ENCODE results near the gene AASS.
"Not testable (repeated sequence)": the region's sequence is repeated elsewhere in the genome, so short reads cannot be mapped to it uniquely, and the experiment has no call there.

AASS gene

DNA sequence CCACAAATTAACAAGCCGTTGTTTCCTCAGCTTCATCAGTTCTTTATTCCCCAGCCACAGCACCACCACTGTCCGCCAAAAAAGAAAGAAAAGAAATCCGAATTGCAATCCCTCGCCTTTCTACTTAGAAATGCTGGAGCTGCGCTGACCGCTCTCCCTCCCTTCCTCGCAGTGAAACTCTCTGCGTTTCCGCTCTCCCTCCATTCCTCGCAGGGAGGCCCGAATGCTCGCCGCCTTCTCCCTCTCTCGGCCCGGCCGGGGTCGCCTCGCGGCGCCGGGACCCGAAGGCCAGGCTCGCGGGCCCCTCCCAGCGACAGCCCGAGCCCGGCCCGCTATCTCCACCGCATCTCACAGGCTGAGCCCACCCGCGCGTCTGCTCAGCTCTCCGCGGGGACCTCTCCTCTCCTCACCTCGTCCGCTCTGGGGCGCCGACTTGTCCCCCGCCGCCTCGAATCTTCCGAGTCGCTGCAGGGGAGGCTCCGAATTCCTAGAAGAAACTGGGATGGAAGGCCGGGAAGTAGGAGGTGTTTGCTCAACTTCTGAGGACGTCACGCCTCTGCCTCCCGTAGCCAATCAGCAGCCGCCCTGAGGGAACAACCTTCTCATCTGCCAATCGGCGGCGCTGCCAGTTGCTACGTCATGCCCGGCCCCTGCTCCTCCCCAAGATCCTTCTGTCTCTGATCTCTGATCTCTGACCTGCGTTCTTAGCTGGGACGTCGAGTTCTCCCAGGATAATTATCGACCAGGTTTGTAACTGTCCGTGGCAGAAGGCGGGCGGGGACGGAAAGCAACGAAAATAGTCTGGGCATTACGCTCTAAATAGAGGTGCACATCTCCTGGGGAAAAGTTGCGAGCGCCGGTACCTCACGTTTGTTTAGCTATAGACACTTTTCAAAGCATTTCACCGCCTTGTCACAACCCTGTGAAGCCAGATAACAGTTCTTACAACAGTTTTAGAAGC, at the start of gene AASS:
TSS of gene AASS (minus strand) at position 499 of the 961 bp plus-strand sequence. CDS start 10,523 bp downstream, outside the sequence.
- Histone ChIP-seq H3K36me3 (replicated peaks) (no peaks in the 10 kb centered on the region), H3K4me1 (peaks cover 29% of the 10 kb centered on the region), H3K27me3 (ENCODE audit: low read depth) (no peaks in the 10 kb centered on the region), H3K4me3 (peak within 1 kb of the TSS; percentile 78), H3K9me3 (no peaks in the 10 kb centered on the region)
- peak; percentile 97 to 99 for DNase-seq (ENCODE audit: low spot score in 2 of 2)
- in situ Hi-C loops (cut with MboI; ENCODE audit: low sequenced_read_pairs), result no loop called here

DNA sequence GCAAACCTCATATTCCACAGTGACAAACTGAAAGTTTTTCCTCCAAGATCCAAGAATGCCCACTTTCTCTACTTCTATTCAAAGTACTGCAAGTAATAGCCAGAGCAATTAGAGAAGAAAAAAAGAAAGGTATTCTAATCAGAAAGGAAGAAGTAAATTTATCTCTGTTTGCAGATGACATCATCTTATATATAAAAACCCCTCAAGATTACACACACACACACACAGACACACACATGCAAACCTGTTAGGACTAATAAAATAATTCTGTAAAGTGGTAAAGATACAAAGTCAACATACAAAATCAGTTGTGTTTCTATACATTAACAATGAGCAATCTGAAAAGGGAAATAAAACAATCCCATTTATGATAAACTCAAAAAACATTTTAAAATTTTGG, 44.7 kb upstream of the AASS start:
- no peak for DNase-seq (ENCODE audit: low spot score in 2 of 2)
- Histone ChIP-seq H3K36me3 (replicated peaks) (no peaks in the 10 kb centered on the region), H3K4me1 (no peaks in the 10 kb centered on the region), H3K27me3 (ENCODE audit: low read depth) (peaks cover 3% of the 10 kb centered on the region), H3K9me3 (no peaks in the 10 kb centered on the region), H3K4me3 (no peak overlapping the region)
- in situ Hi-C loops (cut with MboI; ENCODE audit: low sequenced_read_pairs), result no loop called here

DNA sequence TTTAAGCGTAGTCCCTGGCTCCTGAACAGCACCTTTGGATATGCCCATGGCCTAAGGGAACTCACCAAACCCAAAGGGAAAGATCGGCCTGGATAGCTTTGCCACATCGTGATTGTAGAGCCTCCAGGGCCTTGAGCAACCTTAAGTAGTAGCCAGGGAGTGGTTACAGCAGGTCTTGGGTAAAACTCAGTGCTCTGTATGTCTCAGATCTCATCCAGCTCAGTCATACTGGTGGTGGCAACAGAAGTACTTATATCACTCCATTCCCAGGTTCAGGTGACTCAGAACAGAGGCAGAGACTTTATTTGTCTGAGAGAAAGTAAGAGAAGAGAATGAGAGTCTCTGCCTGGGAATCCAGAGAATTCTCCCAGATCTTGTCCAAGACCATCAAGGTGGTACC, 39.1 kb upstream of the AASS start:
- Histone ChIP-seq H3K9me3 (no peaks in the 10 kb centered on the region), H3K4me3 (no peak overlapping the region), H3K4me1 (peaks cover 7% of the 10 kb centered on the region), H3K27me3 (ENCODE audit: low read depth) (no peaks in the 10 kb centered on the region; the same call in 1 of the 2 replicates), H3K36me3 (replicated peaks) (no peaks in the 10 kb centered on the region)
- DNase-seq (ENCODE audit: low spot score in 2 of 2), result no peak
- in situ Hi-C loops (cut with MboI; ENCODE audit: low sequenced_read_pairs), result no loop called here

DNA sequence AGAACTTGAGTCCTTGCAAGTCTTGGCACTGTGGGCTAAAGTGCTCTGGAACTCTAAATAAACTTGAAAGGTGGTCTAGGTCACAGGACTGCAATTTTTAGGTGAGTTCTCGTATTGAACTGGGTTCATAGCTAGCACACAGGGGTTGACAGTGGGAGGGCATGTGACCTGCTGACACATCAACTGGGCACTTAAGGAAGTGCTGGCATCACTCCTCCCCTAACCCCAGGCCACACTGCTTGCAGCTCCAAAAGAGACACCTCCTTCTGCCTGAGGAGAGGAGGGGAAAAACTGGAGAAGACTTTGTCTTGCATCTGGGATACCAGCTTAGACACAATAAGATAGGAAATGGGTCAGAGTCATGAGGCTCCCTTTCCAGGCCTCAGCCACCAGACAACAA, 38.0 kb upstream of the AASS start:
- H3K4me3 ChIP-seq, result no peak overlapping the region
- no peak for DNase-seq (ENCODE audit: low spot score in 2 of 2)
- no peaks in the 10 kb centered on the region for H3K36me3 ChIP-seq (replicated peaks)
- no peaks in the 10 kb centered on the region for H3K27me3 ChIP-seq (ENCODE audit: low read depth)
- in situ Hi-C loops (cut with MboI; ENCODE audit: low sequenced_read_pairs), result no loop called here
- peaks cover 7% of the 10 kb centered on the region for H3K4me1 ChIP-seq
- H3K9me3 ChIP-seq, result no peaks in the 10 kb centered on the region

DNA sequence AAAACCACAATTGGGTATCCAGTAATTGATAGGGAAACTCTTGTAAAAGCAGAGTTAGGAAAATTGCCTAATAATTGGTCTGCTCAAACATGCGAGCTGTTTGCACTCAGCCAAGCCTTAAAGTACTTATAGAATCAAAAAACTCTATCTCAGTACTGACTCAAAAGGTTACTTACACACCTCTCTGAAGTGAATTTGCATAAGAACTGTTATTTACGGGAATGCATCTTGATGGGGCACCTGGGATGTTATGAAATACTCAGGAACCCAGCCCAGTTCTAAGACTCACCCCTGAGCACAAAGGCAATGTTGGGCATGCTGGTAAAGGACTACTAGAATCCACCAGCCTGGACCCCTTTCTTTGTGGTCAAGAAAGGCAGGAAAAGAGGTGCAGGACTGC, 28.1 kb upstream of the AASS start:
- DNase-seq (ENCODE audit: low spot score in 2 of 2); H3K9me3 ChIP-seq; in situ Hi-C loops (cut with MboI; ENCODE audit: low sequenced_read_pairs); H3K4me3 ChIP-seq; H3K4me1 ChIP-seq; H3K36me3 ChIP-seq (replicated peaks): not testable (repeated sequence)
- H3K27me3 ChIP-seq (ENCODE audit: low read depth), result peaks cover 16% of the 10 kb centered on the region

DNA sequence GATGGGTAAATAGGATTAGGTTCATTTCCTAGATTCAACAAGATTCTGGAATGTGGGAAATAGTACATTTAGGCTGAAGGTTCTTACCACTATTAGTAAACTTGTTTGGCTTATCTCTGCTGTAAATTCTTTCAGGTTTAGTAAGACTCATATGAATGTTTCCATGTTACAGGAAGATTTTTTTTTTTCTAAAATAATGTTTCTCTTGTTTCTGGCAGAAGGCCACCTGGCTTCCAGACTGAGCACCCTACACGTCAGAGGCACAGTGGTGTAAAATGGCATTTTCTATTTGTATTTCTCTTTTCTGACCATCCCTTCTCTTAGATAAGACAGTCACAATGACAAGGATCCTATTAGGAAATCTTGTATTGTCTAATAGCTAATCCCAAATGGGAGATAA, 22.7 kb upstream of the AASS start:
- in situ Hi-C loops (cut with MboI; ENCODE audit: low sequenced_read_pairs), result no loop called here
- Histone ChIP-seq H3K9me3 (no peaks in the 10 kb centered on the region), H3K36me3 (replicated peaks) (no peaks in the 10 kb centered on the region), H3K4me3 (no peak overlapping the region), H3K27me3 (ENCODE audit: low read depth) (peaks cover 26% of the 10 kb centered on the region), H3K4me1 (no peaks in the 10 kb centered on the region)
- no peak for DNase-seq (ENCODE audit: low spot score in 2 of 2)

DNA sequence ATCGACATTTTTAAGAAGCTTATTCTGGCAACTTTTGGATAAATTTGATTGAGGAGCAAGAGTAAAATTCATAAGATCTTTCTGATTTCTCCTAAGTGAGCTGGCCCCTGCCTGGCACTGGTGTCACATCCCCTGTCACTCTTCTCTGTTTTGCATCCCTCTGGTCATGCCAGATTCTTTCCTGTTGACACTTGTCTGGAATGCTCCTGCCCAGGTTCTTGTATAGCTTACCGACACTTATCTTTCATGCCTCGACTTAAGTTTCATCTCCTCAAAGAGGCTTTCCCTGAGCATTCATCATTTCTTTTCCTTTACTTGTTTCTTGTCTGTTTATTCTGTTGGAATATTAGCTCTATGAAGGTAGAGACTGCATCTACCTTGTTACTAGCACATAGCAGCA, 22.2 kb upstream of the AASS start:
- H3K9me3 ChIP-seq, result no peaks in the 10 kb centered on the region
- peaks cover 26% of the 10 kb centered on the region for H3K27me3 ChIP-seq (ENCODE audit: low read depth)
- H3K4me3 ChIP-seq, result no peak overlapping the region
- no peaks in the 10 kb centered on the region for H3K4me1 ChIP-seq
- in situ Hi-C loops (cut with MboI; ENCODE audit: low sequenced_read_pairs), result no loop called here
- no peak for DNase-seq (ENCODE audit: low spot score in 2 of 2)
- H3K36me3 ChIP-seq (replicated peaks), result no peaks in the 10 kb centered on the region

DNA sequence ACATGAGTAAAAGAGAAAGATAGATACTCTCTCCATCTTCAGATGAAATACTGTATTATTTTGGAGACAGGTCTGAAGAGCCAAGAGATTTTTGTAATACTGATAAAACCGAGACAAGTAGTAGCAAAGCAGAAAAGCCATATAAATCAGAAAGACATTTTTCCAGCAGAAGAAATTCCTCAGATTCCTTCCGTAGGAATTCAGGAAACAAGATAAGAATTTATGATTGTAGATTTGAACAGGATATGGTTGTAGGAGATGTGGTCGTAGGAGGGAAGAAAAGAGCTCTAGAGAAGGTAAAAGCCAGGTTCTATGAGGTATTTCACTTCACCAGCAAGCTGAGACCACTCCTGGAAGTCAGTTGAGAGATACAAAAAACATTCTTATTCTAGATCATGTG, 17.6 kb upstream of the AASS start:
- no peaks in the 10 kb centered on the region for H3K36me3 ChIP-seq (replicated peaks)
- in situ Hi-C loops (cut with MboI; ENCODE audit: low sequenced_read_pairs), result no loop called here
- H3K9me3 ChIP-seq, result no peaks in the 10 kb centered on the region
- no peak for DNase-seq (ENCODE audit: low spot score in 2 of 2)
- no peak overlapping the region for H3K4me3 ChIP-seq
- no peaks in the 10 kb centered on the region for H3K4me1 ChIP-seq
- H3K27me3 ChIP-seq (ENCODE audit: low read depth), result peaks cover 10% of the 10 kb centered on the region; the same call in 1 of the 2 replicates

DNA sequence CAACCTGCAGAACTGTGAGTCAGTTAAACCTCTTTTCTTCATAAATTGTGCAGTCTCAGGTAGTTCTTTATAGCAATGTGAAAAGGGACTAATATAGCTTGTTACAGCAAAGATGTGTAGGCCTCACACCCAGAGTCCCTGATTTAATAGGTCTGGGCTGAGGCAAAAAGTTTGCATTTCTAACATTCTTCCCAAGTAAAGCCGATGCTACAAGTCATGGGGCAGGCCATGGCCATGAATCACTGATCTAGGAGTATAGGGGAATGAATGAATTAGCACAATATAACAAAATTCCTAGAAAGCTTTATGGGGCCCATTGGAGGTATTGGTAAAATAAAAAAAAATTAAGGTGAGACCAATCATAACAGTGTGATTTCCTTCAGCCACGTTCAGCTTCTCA, 11.5 kb upstream of the AASS start:
- Histone ChIP-seq H3K9me3 (no peaks in the 10 kb centered on the region), H3K36me3 (replicated peaks) (no peaks in the 10 kb centered on the region)
- in situ Hi-C loops (cut with MboI; ENCODE audit: low sequenced_read_pairs), result no loop called here

DNA sequence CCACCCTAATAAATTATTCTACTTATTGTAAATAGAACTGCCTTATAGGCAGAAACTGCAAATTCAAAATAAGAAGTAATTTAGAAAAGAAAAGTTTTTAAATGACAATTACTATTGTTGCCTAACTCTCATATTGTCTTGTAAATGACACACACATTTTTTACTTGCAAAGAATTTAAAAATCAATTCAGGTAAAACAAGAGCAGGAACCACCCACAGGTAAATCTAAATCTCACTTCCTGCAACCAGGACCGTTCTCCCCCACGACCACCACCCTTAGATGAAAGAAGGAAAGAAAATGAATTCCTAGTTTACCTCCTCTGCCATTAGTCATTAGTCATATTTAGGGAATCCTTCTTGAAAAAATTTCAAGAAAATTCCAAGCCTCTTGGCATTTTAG, 4.8 kb upstream of the AASS start:
- in situ Hi-C loops (cut with MboI; ENCODE audit: low sequenced_read_pairs), result no loop called here

More for the DNA sequence above, 11.5 kb upstream of the AASS start:
- no peak for DNase-seq (ENCODE audit: low spot score in 2 of 2)
- no peak overlapping the region for H3K4me3 ChIP-seq
- H3K4me1 ChIP-seq, result no peaks in the 10 kb centered on the region
- H3K27me3 ChIP-seq (ENCODE audit: low read depth), result no peaks in the 10 kb centered on the region

DNA sequence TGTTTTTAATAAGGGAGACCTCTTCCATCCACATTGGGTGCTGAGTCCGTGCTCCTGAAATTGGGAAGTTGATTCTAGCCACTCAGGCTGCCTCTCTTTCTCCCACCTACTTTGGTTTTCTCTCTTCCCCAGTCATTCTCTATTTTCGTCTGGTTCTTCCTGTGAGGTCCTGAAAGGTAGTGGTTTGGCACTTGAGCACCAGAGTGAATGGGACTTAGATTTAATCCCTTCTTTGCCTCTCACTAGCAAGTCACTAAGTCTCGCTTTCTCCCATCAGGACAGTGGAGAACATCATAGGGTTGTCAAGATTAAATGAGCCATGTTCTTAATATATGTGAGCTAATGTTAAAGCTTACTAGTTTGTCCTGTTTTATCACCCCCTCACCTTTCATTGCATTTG, 4.0 kb upstream of the AASS start:
- no peaks in the 10 kb centered on the region for H3K9me3 ChIP-seq
- no peaks in the 10 kb centered on the region for H3K36me3 ChIP-seq (replicated peaks)
- H3K4me1 ChIP-seq, result peaks cover 14% of the 10 kb centered on the region
- H3K27me3 ChIP-seq (ENCODE audit: low read depth), result no peaks in the 10 kb centered on the region
- no peak for DNase-seq (ENCODE audit: low spot score in 2 of 2)
- in situ Hi-C loops (cut with MboI; ENCODE audit: low sequenced_read_pairs), result no loop called here
- no peak overlapping the region for H3K4me3 ChIP-seq

More for the DNA sequence above, 4.8 kb upstream of the AASS start:
- no peak overlapping the region for H3K4me3 ChIP-seq
- peaks cover 14% of the 10 kb centered on the region for H3K4me1 ChIP-seq
- H3K9me3 ChIP-seq, result no peaks in the 10 kb centered on the region
- no peaks in the 10 kb centered on the region for H3K27me3 ChIP-seq (ENCODE audit: low read depth)
- no peaks in the 10 kb centered on the region for H3K36me3 ChIP-seq (replicated peaks)
- DNase-seq (ENCODE audit: low spot score in 2 of 2), result no peak

DNA sequence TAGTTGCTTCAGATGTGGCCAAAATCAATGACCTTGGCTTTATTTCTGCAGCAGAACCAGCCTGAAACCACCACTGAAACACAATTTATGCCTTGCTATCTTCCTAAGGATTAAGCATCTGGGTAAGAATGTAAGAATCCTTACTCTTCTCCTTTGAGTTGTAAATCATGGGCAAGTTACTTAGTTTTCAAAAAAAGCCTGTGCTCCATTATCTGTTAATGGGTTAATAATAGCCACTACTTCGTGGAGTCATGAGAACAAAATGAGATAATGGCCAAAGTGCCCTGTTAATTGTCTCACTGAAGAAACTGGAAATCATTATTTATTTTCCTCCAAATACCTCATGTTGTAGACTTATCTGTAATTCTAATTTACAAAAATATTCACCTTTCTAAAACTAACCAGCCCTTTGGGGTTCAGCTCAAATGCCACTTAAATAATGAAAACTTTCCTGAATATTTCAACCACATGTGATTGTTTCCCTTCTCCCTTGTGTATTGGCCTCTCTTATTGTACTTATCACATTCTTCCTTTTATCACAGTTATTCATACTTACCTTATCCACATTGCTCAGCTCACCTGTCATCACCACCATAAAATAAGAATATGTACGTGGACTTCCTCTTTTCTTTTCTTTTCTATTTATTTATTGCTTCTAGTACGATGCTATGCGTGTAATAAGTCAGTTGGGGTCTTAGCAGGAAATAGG, 2.0 kb upstream of the AASS start:
- in situ Hi-C loops (cut with MboI; ENCODE audit: low sequenced_read_pairs), result no loop called here
- H3K27me3 ChIP-seq (ENCODE audit: low read depth), result no peaks in the 10 kb centered on the region
- H3K4me1 ChIP-seq, result peaks cover 26% of the 10 kb centered on the region
- DNase-seq (ENCODE audit: low spot score in 2 of 2), result no peak
- no peaks in the 10 kb centered on the region for H3K9me3 ChIP-seq
- H3K36me3 ChIP-seq (replicated peaks), result no peaks in the 10 kb centered on the region
- no peak overlapping the region for H3K4me3 ChIP-seq

DNA sequence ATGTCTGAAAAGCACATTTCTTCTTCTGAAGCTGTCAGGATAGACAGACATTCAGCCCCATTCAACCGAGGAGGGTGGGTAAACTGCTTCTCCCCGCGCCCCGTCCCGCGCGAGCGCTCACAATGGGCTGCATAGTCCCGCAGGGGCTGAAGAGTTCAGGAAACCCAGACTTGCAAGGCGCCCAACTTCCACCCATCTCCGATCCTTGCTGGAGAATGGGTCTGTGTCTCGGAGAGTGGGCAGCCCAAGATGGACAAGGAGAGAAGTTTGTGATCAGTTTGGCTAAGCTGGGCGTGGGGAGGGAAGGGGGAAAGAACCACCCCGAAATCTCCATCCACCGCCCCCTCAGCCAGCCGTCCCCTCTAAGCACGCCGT, 686 bp downstream of the AASS start:
- H3K9me3 ChIP-seq, result no peaks in the 10 kb centered on the region
- no peaks in the 10 kb centered on the region for H3K36me3 ChIP-seq (replicated peaks)
- peaks cover 31% of the 10 kb centered on the region for H3K4me1 ChIP-seq
- H3K4me3 ChIP-seq, result peak overlapping the region; percentile 78
- no peaks in the 10 kb centered on the region for H3K27me3 ChIP-seq (ENCODE audit: low read depth)
- in situ Hi-C loops (cut with MboI; ENCODE audit: low sequenced_read_pairs), result no loop called here
- DNase-seq (ENCODE audit: low spot score in 2 of 2), result peak in 1 of 2 experiments; percentile 56

DNA sequence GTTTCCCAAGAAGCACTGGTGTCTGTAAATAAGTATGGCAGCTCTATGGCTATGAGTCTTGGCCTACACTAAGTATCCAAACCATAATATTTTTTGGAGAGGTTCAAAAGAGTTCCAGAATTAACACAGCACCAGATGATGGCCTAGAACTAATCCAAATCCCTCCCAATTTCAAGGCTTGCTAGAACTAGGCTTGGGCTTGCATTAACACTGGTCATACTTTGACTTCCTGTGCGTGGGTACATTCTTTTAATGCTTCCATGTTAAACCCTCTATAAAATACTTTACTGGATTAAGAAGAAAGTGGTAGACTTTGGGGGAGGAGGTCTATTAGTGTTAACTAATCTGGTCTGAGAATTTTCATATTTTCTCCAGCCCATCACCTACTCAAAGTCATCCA, 3.1 kb downstream of the AASS start:
- in situ Hi-C loops (cut with MboI; ENCODE audit: low sequenced_read_pairs), result no loop called here
- DNase-seq (ENCODE audit: low spot score in 2 of 2), result no peak
- Histone ChIP-seq H3K4me1 (peaks cover 53% of the 10 kb centered on the region), H3K27me3 (ENCODE audit: low read depth) (no peaks in the 10 kb centered on the region), H3K36me3 (replicated peaks) (no peaks in the 10 kb centered on the region; the same call in 1 of the 2 replicates), H3K9me3 (no peaks in the 10 kb centered on the region), H3K4me3 (no peak overlapping the region)

All from HAP-1 (cell line).